ENCODE results near the gene POLH. TPM values are rescaled to one million over a fixed set of nuclear protein-coding genes. Genes with fewer than 3 reads are reported as not detected.
A peak's percentile ranks its signal among the peaks of the same experiment; 100 is the strongest.

The POLH gene
- total RNA-seq, 1 experiment from 2014 or later = 15.9 TPM

DNA sequence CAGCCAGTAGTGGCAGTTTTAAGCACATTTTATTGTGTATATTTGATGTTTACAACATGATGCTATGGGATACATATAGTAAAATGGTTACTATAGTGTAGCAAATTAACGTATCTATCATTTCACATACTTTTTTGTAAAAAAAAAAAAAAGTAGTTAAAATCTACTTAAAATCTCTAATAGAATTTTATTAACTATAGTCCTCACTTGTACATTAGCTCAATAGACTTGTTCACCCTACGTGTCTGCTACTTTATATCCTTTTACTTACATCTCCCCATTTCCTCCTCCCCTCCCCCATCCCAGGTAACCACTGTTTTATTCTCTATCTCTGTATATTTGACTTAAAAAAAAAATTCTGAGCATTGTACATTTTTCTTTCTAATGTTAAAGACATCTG, 30.0 kb downstream of the POLH start:
- no peak for DNase-seq (ENCODE audit: low spot score)

DNA sequence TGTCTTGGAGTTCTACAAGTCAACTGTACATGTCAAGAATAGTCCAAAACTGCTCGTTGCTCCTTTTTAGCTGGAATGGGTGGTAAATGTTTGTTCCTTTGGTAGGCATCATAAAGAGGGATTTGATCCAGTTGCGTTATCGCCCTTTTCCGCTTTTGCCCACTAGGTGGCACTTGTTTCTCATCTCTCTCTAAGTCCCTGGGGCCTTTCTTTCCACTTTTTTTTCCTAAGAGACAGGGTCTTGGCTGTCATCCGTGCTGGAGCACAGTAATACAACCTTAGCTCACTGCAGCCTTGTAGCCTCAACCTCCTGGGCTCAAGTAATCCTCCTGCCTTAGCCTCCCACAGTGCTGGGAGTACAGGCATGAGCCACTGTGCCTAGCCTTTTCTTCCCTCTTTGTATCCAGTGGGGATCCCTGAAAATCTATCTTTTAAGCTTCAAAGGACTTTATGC, 32.4 kb downstream of the POLH start:
- peak; percentile 75 for DNase-seq (ENCODE audit: low spot score)

DNA sequence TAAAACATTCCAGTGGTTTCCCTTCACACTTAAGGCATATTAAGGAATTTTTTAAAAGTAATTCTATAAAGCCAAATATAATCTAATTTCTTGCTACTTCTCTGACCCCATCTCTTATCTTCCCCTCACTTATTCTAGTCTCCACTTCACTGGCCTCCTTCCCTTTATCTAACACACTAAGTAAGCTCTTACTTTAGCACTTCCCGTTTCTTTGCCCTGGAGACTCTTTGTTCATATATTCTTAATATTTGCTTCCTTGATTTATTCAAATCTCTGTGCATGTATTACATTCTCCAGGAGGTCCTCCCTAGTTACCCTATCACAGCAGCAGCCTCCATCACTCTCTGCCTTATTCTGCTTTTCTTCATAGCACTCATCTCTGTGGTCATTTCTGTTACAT, 32.8 kb downstream of the POLH start:
- DNase-seq (ENCODE audit: low spot score) = no peak

DNA sequence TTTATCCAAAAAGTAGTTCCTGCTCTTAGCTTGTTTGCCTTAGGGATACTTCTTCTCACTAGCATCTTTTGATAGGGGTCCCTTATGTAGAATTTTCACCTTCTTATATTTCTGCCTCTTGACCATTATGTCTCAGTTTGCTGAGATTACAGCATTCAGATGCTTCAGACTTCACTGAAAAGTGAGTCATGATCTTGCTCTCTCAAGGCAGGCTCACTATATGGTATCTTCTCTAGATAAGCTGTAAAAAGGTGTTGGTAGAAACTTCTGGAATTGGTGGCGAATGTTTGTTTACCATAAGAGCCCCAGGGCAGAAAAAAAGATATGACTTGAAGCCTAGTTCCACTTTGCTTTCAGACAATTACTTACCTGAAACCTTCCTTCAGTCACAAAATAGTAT, 33.4 kb downstream of the POLH start:
- no peak for DNase-seq (ENCODE audit: low spot score)

DNA sequence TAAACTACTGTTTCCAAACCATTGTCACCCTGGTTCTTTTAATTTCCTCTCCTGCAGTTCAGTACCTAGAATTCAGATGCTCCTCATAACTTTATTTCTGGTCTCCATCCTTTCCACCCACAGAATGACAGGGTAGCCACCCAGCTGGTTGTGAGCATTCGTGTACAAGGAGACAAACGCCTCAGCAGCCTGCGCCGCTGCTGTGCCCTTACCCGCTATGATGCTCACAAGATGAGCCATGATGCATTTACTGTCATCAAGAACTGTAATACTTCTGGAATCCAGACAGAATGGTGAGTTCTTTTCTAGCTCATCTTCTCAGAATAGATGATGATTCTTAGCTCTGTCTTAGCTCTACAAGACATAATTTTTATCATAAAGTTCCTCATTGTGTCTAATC, 34.4 kb downstream of the POLH start:
- no peak for DNase-seq (ENCODE audit: low spot score)

DNA sequence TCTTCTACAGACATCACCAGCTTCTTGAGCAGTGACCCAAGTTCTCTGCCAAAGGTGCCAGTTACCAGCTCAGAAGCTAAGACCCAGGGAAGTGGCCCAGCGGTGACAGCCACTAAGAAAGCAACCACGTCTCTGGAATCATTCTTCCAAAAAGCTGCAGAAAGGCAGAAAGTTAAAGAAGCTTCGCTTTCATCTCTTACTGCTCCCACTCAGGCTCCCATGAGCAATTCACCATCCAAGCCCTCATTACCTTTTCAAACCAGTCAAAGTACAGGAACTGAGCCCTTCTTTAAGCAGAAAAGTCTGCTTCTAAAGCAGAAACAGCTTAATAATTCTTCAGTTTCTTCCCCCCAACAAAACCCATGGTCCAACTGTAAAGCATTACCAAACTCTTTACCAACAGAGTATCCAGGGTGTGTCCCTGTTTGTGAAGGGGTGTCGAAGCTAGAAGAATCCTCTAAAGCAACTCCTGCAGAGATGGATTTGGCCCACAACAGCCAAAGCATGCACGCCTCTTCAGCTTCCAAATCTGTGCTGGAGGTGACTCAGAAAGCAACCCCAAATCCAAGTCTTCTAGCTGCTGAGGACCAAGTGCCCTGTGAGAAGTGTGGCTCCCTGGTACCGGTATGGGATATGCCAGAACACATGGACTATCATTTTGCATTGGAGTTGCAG, 37.9 kb downstream of the POLH start:
- DNase-seq (ENCODE audit: low spot score) = no peak

DNA sequence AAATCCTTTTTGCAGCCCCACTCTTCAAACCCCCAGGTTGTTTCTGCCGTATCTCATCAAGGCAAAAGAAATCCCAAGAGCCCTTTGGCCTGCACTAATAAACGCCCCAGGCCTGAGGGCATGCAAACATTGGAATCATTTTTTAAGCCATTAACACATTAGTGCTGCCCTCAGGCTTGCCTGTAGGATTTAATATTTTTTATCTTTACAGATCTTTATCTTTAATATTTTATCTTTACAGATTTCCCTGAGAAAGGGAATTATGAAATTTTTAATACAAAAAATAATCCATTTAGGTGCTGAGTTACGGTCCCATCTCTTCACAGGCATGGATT, 38.4 kb downstream of the POLH start:
- no peak for DNase-seq (ENCODE audit: low spot score)

DNA sequence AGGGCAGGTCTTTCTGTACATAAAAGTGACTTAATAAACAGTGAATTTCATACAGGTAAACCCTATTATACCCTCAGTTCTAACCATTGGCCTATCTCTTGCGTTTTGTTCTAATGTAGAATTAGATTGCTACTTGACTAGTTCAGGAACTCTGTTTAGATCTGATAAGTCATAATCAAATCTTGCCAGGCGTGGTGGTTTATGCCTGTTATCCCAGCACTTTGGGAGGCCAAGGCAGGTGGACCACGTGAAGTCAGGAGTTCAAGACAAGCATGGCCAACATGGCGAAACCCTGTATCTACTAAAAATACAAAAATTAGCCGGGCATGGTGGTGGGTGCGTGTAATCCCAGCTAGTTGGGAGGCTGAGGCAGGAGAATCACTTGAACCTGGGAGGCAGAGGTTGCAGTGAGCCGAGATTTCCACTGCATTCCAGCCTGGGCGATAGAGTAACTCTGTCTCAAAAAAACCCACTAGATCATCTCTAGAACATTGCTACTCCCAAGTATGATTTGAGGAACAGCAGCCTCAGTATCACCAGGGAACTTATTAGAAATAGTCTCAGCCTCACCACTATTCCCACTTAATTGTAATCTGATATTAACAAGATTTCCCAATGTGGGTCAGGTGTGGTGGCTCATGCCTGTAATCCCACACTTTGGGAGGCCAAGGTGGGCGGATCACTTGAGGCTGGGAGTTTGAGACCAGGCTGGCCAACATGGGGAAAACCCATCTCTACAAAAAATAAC, 40.9 kb downstream of the POLH start:
- DNase-seq (ENCODE audit: low spot score) = no peak

DNA sequence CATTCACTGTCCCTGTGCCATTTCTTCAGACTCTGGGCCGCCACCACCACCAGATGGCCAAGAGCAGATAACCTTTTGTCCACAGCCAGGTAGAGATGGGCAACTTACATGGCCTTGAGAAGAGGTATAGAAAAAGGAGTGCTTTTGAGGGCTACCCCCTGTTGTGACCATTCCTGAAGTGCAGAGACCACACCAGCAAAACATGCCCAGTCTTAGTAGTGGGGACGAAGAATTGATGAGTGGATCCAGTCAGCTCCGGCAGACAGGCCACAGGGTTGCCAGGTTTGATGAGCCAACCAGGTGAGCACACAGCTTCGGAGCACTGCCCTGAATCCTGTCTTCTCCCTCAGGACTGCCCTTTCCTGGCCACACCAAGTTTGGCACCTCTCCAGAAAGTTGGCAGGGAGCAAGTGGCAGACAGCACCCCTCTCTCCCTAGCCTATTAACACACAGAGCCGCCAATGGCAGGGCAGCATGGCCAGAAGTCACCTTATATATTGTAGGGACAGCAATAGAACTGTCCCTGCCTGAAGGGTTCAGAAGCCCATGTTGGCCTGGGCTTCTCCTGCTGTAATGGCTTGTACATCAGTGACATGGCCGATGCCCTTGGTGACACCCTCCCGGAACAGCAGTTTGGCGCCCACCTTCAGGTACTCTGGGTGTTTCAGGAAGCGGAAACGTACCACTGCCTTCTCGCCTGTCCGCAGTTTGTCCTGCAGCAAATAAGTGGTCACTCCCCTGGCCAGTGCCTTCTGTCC, 45.3 kb downstream of the POLH start:
- DNase-seq (ENCODE audit: low spot score) = no peak

DNA sequence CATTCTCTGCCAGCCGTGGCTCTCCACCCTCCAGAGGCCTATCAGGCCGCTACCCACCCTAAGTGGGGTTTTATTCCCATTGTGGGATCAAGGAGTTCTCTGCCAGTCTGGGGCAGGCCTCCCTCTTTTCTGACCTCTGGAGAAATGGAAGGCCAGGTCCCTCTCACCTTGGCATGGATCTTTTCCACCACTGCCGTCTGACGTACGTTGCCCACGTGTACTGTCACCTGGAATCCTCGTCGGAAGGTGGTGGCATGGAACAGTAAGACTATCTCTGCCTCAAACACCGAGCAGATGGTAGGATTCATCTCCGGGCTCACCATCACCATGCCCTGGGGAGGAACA, 45.8 kb downstream of the POLH start:
- DNase-seq (ENCODE audit: low spot score) = no peak

DNA sequence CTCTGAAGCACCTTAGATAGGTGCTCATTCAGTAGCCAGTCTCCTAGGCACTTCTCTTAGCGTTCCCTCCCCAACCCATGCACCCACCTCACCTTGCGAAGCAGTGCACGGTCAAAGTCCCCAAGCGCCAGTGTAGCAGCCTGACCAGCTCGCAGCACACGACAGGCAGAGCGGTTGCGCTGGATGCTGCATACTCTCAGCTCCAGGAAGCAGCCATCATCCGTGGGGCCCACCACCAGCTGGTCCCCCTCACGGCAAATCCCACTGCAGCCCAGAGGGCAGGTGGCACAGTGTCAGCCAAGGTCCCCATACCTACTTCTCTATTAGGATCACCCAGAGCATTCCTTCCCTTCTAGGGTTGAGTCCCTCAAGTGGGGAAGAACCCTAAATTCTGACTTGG, 46.6 kb downstream of the POLH start:
- DNase-seq (ENCODE audit: low spot score) = no peak

DNA sequence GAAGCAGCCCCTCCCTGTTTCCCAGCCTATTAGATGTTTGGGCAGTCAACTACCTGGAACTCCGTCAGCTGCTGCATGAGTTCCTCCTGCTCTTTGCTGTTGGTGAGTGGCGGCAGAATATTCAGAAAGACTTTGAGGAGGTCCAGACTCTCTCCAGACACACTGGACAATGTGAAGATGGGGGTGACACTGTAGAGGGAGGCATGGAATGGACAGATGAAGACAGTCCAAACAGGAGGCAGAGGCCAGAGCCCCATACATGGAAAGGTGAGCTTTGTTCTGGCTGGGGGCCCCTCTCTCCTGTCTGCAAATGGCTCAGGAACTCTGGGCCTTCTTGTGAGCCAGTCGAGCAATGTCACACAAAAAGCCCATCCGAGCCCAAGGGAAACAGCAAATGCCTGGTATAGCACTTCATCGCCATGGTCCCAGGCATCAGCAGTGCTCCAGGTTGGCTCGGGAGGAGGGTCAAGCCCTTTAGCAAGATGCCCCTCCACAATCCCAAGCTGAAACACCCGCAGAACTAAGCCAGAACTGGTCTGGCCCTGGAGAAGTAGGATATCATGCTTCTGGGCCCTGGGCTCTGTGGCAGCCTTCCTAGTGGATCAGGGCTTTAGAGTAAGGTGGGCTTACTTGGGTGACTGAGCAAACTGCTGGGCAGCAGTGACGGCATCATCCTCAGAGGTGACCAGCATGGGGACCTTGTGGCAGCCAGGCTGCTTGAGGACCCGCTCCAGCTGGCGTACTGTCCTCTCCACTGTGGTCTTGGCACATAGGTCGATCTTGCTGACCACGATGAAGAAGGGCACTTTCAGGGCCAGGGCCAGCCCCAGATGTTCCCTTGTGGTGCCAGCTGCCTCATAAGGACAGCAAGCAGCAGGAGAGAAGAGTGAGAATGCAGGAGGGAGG, 48.1 kb downstream of the POLH start:
- no peak for DNase-seq (ENCODE audit: low spot score)

DNA sequence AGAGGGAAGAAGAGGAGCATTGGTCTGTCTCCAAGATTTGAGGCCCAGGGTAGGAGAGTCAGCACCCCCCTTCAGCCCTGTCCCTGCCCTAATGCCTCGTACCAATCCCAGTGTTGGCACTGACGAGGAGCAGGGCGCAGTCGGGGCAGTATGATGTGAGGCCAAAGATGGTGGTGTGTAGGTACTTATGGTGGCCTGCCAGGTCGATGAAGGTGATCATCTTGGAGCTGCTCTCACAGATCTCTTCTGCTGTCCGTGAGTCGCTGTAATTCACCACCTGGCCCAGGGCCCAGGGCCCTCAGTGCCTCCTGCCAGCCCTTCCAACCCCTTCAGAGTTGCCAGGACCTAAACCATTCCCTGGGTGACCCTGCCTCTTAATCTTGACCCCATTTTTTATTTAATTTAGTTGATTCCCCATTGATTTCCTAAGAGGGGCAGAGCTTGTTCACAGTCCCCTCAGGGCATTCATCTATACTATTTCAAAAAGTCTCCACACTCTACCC, 48.9 kb downstream of the POLH start:
- no peak for DNase-seq (ENCODE audit: low spot score)

DNA sequence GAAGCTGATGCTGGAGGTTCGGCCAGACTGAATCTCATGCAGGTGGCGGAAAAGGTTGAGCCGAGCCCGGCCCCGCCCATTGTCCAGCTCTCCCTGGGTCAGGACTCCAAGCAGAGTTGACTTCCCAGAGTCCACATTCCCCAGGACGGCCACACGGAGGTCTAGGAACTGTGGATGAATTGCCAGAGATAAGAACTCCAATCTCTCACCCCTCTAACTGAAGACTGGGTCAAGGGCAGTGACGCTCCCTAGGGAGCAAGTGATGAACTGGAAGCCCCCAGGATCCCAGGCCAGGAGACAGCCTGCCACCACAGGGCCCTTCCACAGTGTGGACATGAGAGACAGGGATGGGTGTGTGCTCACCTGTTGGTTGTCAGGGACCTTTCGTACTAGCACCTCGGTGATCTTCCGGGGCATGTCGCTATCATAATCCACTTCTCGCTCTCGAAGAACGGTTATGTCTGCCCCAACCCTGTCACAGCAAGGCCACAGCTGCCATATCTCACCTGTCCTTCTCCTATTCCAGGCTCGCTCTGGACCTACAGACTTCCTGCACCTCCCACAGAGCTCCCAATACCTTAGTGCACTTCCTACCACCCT, 49.5 kb downstream of the POLH start:
- no peak for DNase-seq (ENCODE audit: low spot score)

DNA sequence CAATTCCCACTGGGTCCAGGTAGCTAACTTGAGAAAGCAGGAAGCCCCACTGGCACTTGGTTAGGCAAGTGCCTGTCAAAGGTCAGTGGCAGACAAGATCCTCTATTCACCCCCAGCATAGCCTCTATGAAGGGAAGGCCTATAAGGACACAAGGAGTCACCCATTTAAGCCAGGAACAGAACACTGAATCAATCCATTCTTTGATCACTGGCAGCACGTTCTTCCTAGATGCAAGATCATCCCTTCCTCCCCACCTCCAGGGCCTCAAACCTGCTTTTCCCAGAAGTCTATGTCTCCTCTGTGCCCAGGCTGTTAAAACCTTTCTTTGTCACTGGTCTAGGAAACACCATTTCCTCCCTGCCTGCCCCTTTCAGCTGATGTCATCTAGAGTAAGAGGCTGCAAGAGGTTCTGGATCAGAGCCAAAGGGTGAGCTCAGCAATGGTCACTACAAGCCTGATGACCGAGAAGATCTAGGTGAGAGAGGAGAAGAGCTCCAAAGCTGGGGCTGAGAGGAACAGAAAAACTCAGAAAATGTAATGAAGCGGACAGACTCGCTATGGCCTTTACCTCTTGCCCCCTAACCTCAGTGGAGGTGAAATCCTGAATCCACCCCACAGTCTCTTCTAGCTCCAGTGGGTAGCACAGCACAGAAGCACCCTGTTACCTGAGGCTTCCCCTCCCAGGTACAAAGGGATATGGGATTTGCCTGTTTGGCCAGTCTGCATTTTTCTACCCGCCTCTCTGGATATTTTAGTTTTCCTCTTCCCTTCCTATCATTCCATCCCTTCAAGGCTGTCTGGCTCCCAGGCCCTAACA, 51.2 kb downstream of the POLH start:
- DNase-seq (ENCODE audit: low spot score) = peak; percentile 97

DNA sequence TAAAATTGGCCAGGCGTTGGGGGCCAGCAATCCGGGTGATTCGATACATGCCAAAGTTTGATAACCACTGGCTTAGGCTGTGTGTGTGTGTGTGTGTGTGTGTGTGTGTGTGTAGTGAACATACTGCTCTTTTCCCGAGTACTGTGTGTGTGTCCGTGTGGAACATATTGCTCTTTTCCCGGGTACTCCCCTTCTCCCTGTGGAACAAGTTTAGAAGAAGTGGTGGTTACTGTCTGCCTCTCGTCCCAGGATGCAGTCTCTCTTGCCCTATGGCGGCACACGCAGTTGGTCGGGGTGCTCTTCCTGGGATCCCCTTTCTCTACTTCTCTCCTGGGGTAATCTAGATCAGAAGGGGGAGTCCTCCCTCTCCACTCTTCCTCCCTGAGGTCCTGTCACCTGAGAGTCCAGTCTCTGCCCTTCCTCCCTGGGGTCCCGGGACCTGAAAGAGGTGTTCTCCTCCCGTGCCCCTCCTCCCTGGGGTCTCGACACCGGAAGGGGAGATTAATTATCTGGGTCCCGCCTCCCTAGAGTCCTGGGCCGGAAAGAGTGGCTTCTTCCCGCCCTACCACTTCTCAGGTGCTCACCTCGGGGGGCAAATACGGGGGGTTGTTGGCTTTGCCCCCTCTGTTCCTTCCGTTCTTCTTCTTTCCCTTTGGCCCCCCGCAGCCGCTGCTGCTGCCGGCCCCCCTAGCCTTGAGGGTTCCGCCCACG, 52.6 kb downstream of the POLH start:
- DNase-seq (ENCODE audit: low spot score) = peak; percentile 68

DNA sequence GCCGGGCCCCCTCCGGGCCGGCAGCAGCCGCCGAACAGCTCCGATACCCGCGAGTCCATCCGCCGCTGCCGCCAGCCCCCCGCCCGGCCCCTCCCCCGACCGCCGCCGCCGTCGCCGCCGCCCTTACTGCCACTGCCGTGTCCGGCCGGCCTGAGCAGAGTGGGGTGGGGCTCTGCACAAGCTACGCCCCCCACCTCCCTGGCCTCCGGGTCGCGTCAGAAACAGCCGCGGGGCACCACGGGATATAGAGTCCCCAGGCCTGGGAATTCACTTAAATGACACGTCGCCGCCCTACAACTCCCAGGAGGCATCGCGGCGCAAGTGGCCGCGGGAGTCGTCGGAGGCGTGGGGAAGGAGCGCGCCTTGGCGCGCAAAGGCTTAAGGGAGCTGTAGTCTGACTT, 53.1 kb downstream of the POLH start, which contains the start of gene GTPBP2:
Gene GTPBP2, minus strand, starts transcription at position 161 of the 401 bp plus-strand sequence. Its CDS starts 102 bp downstream, at position 59.
- peak; percentile 99 for DNase-seq (ENCODE audit: low spot score)

DNA sequence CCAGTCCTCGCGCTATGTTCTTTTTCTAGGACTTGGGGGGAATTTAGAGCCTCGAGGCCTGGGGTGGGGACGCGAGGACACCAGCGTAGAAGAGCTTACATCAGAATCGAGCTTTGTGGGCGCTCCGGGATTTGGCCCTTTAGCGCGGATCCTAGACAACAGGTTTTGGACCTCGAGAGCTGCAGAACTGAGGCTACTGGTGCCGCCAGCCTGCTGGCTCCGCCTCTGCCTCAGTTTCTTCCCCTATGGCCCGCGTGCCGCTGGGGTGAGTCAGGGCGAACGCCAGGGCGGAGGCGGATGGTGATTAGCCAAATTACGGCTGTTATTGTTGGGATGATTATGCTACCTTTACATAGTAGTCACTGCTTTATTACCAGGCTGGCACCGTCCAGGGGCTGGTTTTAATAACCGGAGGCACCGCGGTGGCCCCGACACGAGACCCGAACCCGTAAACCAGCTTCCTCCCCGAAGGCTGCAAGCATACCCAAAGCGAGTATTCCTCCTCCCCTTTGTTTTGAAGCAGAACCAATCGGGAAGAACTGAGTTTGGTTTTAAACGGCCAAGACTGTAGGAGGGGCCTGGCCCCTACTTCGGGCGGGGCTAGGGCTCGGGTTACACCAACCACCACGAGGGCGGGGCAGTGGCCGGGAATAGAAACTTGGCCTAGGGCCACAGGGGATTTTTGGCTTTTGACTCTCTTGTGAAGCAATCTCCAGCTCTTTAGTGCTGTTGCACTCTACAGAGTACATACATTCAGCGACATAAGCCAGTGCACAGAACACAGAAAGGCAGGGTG, 53.7 kb downstream of the POLH start:
- peak; percentile 98 for DNase-seq (ENCODE audit: low spot score)

Data from H4 (cell line).